Measurements from ENCODE around the gene ZDHHC22.

ZDHHC22 gene

DNA sequence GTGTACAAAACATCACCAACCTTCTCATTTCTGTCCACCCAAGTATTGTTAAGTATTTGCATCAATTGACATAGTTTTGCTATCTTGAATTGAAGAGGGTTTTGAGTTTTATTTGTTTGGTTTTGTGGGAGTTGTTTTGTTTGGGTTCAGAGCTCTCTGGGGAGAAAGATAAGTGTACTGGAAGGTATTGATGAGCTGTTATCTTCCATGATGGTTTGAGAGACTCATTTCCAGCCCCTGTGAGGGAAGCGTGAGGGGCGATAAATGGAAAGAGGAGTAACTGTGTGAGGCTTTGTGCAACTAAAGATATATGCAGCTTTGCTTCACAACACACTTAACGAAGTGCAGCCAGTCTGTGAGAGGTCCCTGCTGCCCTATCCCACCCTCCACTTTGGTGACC, 59.2 kb downstream of the ZDHHC22 start:
- Mint-ChIP-seq H3K4me3 (no peak overlapping the region), H3K27ac (no peak overlapping the region), H3K4me1 (peaks cover 0 to 2% of the 10 kb centered on the region in 2 donors), H3K27me3 (peaks cover 3 to 4% of the 10 kb centered on the region in 2 donors), H3K36me3 (peaks cover 1 to 5% of the 10 kb centered on the region in 2 donors), H3K9me3 (peaks cover 0 to 4% of the 10 kb centered on the region in 2 donors)
- DNase-seq (no peak), ATAC-seq (replicated peaks) (no peak)
